HG03378 (cell line): ENCODE data around the gene SMAD4.
"Not testable (repeated sequence)": the region's sequence is repeated elsewhere in the genome, so short reads cannot be mapped to it uniquely, and the experiment has no call there.

Experiments used
- ATAC-seq: cut with Tn5 transposase; IDR thresholded peaks from one replicate; pipeline ENCODE4 v1.9.1; 2021; ENCODE audit warnings: mild to moderate bottlenecking, moderate library complexity; ENCODE audit not compliant: unreplicated experiment

Gene SMAD4

DNA sequence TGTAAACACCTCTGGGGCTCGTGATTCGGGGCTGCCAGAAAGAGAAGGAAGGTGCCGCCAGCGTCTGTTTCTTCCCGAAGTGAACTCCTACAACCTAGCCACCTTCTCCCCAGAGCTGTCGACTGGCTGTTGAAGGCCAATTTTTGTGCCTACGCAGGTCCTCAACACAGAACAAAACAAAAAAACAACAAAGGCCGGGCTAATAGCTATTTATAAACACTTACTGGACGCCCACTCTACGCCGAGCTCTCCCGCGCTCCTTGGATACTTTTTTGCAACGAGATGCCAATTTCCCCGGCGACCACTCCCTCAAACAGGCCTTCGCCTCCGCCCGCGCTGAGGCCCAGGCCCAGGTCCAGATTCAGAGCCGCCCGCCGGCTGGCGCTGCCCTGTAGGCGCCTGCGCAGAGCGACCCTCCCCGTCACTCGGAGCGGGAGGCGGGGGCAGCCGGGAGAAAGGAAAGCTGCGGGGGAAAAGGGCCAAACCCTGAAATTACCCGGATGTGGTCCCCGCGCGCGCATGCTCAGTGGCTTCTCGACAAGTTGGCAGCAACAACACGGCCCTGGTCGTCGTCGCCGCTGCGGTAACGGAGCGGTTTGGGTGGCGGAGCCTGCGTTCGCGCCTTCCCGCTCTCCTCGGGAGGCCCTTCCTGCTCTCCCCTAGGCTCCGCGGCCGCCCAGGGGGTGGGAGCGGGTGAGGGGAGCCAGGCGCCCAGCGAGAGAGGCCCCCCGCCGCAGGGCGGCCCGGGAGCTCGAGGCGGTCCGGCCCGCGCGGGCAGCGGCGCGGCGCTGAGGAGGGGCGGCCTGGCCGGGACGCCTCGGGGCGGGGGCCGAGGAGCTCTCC lies at the start of gene SMAD4:
Gene SMAD4 (plus strand): TSS at position 520 of the 843 bp plus-strand sequence. CDS start 16,834 bp downstream, outside the sequence.
- ATAC-seq = peak; percentile 67

DNA sequence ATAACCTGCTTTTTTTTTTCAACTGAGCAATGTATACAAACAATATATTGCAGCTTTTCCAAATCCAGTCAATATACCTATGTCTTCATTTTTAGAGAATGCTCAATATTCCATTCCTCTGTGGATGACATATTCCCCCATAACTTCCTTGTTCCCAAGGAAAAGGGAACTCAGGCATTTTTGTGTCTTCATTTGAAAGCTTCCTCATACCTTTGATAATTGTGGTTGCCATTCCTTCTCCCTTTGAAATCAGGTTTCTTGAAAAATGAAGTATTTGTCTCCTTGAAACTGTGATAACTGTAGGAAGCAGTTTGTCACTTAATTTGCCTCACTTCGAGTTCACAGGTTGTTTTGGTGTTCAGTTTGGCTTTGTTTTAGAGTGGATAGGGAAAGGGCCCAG lies 48.6 kb upstream of the SMAD4 start:
- ATAC-seq = no peak

DNA sequence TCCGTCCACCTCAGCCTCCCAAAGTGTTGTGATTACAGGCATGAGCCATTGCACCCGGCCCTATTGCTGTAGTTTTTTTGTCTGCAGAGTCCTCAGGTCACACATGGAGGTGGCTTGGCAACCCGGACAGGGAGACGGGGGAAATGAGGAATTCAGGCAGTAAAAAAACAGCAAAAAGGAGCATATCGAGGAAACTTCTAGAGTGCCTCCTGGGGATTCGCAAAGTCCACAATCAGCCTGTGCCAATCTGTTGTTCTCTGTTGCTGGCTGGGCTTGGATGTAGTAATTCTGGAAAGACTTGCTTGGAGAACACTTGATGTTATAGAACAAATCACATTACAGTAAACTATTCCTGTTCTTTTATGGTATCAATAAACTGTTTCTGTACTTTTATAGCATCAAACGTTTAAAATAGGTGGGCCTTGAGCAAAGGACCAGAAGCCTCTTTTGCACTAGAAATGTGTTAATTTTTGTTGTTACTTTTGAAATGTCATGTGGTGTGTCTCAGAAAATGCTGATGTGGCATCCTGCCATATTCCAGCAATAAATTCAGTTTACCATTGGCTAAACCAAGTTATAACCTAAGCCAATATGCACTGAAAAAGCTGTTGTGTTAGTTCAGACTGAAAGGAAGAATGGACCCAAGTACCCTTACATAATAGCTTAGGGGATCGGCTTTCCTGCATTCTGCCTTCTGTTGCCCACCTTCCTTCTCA lies 47.8 kb upstream of the SMAD4 start:
- ATAC-seq = no peak

DNA sequence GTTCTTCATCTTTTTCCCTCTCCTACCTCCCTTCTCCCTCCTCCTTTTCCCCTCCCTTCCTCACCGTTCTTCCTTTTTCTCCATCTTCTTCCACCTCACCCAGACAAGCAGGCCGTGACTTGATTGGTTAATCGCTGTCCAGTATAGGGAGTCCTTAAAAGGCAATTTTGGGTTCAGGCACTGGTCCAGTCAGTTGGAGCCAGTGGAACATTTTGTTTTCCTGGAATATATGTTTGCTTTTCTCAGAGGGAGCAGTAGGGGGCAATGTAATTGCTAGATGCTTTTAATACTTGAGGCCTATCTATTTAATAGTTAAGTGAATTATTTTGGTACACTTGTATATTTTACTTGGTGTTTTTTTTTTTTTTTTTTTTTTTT lies 47.2 kb upstream of the SMAD4 start:
- no peak for ATAC-seq

DNA sequence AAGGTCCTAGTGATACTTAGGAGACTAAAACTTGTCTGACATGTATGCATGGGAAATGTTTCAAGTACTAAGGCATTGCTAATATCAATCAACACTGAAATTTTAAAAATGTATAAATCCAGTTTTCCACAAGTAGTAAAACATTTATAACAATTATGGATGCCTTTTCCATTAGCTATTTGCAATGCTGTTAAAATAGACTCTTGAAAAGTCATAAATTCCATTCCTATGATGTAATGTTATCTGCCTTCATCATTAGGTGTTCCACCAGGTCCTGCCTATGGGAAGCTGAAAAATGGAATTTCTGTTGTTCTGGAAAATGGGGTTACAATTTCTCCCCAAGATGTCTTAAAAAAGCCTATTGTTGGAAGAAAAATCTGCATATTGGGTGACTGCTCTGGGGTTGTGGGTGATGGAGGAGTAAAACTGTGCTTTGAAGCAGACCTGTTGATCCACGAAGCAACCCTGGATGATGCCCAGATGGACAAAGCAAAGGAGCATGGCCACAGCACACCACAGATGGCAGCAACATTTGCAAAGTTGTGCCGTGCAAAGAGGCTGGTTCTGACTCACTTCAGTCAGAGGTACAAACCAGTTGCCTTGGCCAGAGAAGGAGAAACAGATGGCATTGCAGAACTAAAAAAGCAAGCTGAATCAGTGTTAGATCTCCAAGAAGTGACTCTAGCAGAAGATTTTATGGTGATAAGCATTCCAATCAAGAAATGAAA lies 43.5 kb upstream of the SMAD4 start:
- no peak for ATAC-seq

DNA sequence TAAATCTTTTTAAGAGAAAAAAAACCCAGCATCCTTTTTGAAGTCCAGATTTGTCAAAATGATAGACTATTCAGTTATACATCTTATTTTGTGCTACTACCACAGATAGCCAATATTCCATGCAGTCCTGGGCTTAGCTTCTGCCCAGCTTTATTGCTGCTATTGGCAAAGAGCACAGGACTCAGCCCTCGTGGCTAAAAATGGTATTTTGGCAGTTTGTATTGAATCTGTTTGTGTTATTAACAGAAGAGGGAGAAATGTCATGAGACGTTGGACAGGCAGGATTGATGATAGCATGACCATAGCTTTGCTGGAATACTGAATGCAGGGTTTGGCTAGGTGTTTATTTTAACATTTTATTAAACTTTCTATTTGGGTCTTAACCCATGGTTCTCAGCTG lies 42.8 kb upstream of the SMAD4 start:
- ATAC-seq = no peak

DNA sequence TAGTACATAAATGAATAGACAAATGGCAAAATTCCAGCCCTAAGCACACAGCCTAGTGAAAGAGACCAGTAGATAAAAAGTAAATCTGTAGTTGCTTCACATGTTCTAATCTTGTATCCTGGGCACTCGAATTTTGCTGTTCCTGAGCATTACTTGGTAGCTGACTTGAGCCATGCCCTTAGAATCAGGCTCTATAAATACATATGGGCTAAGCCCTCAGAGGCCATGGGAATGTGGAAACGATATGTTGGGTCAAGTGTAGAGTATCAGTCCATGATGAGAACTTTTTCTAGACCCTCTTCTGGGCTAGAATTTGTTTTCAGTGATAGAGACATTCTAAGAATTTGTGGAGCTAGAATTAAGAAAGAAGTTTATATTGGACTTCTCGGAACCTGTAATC lies 40.3 kb upstream of the SMAD4 start:
- ATAC-seq = no peak

DNA sequence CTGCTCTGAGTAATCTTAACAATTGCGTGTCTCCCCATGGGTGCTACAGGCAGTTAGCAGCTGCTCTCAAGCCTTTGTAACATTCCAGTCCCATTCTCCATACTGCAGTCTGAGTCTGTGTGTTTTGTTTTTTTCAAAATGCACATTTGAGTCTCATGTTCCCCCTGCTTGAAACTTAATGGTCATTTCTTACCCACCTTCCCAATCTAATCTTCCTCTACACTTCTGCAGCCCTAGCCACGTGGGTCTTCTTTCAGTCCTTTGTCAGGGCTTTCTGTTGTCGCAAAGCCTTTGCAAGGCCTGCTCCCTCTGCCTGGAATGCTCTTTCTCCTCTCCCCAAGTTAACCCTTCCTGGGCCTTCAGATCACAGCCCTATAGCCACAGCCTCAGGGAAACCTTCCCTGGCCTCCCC lies 37.7 kb upstream of the SMAD4 start:
- no peak for ATAC-seq

DNA sequence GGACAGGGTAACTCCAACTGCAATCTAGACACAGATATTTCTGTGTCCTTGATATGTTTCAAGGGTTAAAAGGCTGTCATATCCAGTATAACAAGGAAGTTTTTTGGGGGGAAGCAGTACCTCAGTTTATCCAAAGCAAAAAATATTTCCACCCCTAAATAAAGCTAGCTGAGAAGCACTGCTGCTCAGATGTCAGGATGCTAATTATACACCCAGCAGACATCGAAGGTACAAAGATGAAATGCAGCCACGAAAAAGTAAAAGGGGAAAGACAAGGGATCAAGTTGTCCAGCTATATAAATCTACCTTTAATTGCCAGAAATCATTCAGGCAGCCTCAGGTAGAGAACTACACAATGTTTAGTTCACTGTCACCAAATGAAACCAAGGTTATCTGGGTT lies 36.0 kb upstream of the SMAD4 start:
- ATAC-seq = no peak

DNA sequence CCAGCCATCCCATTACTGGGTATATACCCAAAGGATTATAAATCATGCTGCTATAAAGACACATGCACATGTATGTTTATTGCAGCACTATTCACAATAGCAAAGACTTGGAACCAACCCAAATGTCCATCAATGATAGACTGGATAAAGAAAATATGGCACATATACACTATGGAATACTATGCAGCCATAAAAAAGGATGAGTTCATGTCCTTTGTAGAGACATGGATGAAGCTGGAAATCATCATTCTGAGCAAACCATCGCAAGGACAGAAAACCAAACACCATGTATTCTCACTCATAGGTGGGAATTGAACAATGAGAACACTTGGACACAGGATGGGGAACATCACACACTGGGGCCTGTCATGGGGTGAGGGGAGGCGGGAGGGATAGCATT lies 26.8 kb upstream of the SMAD4 start:
- ATAC-seq = not testable (repeated sequence)

DNA sequence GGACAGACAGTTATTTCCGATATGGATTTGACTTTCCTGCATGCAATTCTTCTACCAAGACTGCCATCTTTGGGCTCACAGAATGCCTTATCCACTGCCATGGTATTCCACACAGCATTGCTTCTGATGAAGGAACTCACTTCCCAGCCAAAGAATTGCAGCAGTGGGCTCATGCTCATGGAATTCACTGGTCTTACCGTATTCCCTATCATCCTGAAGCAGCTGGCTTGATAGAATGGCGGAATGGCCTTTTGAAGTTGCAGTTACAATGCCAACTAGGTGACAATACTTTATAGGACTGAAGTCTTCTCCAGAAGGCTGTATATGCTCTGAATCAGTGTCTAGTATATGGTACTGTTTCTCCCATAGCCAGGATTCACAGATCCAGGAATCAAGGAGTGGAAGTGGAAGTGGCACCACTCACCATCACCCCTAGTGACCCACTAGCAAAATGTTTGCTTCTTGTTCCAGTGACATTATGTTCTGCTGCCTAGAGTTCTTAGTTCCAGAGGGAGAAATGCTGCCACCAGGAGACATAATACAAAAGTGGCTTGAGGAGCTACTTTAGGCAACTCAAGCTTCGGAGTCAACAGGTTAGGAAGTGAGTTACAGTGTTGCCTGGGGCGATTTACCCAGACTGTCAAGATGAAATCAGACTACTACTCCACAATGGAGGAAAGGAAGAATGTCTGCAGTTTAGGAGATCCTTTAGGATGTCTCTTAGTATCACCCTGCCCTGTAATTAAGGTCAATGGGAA lies 23.8 kb upstream of the SMAD4 start:
- no peak for ATAC-seq

DNA sequence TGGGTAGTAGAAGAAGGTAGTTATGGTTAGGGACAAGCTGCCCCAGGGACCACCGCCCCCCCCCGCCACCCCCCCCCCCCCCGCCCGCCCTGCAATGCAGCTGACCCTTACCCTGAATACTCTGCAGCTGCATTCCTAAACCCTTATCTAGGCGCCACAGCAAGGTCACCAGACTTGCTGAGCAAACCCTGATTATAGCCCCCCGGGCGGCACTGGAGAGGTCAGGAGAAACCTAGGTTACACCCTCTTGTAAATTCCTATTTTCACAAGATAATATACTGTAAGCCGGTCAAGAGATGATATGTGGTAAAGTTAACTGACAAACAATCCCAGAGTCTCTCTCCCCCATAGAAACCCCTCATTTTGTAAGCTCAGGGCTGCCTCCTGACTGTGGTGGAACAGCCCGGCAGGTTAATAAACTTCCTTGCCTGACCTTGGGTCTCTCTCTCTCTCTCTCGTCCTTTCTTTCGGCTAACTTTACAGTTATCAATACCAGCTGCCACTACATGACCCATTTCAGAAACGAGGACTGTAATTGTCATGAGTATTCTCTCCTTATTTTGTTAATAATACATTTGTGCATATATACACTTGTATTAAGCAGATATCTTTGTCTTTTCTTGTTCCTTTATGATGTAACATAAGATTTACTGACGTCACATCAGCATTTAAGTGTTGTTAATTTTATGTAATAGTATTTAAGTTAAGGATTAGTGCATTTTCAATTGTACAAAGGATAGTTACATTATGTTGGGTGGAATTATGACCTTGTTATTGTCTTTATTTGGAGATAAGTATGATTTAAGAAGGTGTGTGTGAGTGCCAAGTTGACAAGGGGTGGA lies 22.8 kb upstream of the SMAD4 start:
- ATAC-seq = no peak

DNA sequence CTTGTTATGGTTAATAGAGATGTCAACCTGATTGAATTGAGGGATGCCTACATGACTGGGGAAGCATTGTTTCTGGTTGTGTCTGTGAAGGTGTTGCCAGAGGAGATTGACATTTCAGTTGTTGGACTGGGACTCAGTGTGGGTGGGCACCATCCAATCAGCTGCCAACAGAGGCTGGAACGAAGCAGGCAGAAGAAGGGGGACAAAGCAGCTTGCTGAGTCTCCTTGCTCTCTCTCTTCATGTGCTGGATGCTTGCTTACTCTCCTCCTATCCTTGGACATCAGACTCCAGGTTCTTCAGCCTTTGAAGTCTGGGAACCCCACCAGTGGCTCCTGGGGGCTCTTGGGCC lies 22.2 kb upstream of the SMAD4 start:
- ATAC-seq = no peak

DNA sequence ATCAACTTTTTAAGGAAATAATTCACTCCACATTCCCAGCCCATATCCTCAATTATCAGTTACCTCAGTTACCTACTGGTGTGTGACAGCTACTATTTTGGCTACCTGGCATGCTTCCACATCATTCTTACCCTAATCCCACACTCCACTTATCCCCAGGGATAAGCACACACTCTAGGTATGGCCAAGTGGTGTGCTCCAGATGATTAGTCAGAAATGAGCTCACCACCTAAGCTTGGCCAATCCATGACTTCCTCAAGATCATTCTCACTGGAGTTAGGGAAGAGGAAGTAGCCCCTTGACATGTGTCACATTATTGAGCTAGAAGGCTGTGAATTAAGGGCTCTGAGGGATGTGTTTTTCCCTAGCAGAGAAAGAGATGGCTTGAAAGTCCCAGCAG lies 20.9 kb upstream of the SMAD4 start:
- ATAC-seq = no peak

DNA sequence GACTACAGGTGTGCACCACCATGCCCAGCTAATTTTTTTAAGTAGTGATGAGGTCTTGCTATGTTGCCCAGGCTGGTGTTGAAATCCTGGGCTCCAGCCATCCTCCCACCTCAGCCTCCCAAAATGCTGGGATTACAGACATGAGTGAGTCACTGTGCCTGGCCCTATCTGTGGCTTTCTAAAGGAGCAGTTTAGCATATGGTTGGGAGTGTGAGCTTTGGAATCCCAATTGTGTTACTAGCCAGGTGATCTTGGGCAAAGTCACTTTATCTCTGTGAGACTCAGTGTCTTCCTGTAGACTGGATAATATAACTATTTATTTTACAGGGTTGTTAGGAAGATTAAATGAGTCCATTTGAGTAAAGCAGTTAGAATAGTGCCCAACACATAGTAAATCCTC lies 19.8 kb upstream of the SMAD4 start:
- ATAC-seq = no peak

DNA sequence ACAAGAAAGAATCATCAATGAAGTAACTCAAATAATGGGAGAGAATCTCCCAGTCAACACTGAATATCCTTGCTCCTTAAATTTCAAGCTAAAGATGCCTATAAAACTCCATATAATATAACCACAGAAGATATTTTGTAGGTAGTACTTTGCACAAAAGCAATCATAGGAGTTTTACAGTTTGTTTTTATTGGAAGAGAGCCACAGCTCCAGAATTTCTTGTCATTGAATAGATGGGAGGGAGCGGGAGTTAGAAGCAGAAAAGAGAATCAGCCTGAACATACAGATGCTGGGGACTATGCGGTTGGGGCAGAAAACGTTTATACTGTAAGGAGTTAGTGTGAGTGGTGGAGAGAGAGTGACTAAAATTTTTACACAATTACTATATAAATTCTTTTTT lies 18.3 kb upstream of the SMAD4 start:
- ATAC-seq = no peak

DNA sequence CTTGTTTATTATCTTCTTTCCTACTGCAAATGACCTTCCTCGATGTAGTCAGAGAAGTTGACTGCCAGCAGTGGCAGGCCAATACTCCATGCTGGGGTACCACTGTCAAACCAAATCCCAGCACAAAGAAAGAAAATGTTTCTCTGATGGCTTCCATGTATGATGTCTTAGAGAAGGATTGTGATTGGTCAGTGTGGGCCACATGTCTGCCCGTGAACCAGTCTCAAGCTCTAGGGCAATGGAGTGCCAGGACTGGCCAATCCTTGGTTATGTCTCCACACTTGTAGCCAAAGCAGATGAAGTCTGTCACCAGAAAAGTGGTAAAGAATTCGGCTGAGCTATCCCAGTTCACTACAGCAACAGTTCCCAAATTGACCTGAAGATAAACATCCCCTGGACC lies 17.6 kb upstream of the SMAD4 start:
- ATAC-seq = no peak

DNA sequence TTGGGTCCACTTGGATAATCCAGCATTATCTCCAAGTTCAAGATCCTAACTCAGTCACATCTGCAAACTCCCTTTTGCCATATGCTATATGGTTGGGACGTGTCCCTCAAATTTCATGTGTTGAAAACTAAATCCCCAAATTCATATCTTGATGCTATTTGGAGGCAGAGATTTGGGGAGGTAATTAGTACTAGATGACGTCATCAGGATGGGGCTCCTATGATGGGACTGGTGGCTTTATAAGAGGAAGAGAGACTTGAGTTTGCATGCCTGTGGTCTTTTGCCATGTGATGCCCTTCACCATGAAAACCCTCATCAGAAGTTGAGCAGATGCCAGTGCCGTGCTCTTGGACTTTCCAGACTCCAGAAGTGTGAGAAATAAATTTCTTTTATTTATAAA lies 16.8 kb upstream of the SMAD4 start:
- ATAC-seq = no peak

DNA sequence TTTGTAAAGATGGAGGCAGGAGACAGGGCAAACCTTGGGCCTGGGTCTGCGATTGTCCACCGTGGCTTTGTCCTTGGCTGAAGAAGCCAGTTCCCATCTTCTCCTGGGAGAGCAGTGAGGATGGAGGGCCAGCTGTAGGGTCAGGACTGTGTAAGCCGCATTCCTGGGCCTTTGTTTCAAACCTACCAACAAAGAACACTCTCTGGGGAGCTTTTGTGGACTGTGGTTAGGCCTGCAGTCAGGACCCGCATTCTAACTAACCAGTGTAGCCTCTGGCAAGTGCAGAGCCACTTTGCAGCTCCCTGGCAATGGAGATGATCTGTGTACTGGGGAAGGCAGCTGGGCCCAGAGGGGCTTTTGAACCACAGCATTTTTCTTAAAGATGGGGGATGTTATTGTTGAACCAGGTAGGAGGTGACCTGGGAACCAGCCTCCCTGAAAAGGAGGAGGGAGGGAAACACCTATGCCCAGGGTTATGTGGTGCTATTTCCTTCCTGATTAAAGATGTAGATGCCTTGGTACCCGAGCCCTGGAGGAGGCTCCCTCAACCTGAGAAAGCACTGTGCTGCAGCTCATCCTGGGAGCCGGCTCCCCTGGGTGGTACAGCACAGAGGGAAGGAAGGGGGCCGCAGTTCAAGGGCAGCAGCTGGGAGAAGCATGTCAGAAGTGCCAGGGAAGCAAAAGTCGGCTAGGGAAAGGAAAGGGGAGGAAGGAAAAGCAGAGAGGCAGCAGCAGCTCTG lies 12.7 kb upstream of the SMAD4 start:
- ATAC-seq = no peak

DNA sequence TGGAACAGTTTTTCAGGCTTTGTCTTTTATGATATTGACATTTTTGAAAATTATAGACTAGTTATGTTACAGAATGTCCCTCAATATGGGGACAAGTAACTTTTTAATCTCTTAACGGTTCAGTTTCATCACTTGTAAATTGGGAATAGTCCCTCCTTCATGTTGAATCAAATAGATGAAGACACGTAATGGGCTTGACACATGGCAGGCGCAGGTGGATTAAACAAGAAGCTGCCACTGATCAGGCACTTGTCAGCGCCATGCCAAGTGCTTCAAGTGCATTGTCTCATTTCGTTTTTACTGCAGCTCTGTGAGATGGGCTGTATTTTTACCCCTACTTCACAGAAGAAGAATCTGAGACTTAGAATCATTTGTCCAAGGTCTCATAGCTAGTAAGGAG lies 9.5 kb upstream of the SMAD4 start:
- ATAC-seq = no peak
